ENCODE data around the gene PLA2G15.

- no peak for TF ChIP-seq CTCF (IDR thresholded peaks at IDR 0.05)
- no peak for TF ChIP-seq POLR2A (IDR thresholded peaks at IDR 0.05)
- TF ChIP-seq EP300 (IDR thresholded peaks at IDR 0.05) = no peak
Measured at GRCh38 chr16:68233085-68233834, 11.9 kb upstream of the PLA2G15 start.

All from gastroesophageal sphincter (tissue), 3 donors.